Fibroblast of peridontal ligament (primary cell): Measurements from ENCODE around the gene PLA2G4B.
"Not testable (repeated sequence)": the region's sequence is repeated elsewhere in the genome, so short reads cannot be mapped to it uniquely, and the experiment has no call there.

ENCODE experiments used
- DNase-seq: peaks from one replicate; pipeline ENCODE4 v3.0.0-alpha.2; 2010; ENCODE audit errors: extremely low read depth

PLA2G4B gene

DNA sequence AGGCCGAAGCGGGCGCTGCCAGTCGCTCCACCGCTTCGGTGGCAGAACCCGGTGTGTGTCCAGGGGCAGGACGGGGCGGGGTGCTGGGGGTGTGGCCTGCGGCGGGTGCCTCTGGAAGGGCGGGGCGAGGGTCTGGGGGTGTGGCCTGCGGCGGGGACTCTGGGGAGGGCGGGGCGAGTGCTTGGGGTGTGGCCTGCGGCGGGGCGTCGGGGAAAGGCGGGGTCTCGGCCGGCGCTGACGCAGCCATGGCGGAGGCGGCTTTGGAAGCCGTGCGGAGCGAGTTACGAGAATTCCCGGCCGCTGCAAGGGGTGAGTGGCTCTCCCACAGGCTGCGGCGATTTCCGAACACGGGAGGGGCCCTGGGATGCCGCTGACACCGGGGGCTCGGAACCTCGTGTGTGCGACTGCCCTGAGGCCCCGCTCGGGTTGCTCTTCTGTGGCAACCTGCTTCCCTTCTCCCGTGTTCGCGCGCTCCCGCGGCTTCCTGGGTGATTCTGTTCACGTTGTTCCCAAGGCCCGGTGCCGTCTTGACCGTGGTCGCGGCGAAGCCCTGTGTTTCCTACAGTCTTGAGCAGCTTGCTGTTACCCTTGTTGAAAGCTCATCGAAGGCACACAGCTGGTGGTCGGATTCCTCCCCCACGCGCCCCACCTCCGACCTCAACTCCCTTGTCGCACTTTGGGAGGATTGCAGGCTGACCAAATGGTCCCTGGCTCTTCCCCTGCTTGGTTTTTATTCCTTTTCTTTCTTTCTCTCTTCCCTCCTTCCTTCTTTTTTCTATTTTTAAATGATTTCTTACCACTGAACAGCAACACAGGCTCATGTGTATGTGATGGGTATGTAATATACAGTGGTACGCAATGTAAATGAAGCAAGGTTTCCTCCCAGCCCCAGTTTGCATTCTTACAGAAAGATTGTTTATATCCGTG is 10.5 kb upstream of the PLA2G4B start, which contains the start of gene JMJD7:
Gene JMJD7 (plus strand): TSS at position 213 of the 927 bp plus-strand sequence. CDS start 33 bp downstream, at position 246.
- peak; percentile 75 for DNase-seq

DNA sequence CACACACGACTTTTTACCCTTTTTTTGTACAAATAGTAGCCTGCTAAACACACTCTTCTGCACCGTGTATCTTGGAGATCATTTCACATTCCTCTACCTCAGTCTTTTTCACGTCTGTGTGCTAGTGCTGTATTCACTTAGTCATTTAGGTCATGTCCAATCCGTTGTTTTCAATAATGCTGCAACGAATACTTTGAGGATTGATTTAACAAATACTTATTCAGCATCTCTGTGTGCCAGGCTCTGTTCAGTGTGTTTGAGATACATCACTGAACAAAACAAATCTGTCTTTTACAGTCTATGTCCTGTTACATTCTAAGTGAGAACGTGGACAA is 9.9 kb upstream of the PLA2G4B start:
- DNase-seq, result no peak

DNA sequence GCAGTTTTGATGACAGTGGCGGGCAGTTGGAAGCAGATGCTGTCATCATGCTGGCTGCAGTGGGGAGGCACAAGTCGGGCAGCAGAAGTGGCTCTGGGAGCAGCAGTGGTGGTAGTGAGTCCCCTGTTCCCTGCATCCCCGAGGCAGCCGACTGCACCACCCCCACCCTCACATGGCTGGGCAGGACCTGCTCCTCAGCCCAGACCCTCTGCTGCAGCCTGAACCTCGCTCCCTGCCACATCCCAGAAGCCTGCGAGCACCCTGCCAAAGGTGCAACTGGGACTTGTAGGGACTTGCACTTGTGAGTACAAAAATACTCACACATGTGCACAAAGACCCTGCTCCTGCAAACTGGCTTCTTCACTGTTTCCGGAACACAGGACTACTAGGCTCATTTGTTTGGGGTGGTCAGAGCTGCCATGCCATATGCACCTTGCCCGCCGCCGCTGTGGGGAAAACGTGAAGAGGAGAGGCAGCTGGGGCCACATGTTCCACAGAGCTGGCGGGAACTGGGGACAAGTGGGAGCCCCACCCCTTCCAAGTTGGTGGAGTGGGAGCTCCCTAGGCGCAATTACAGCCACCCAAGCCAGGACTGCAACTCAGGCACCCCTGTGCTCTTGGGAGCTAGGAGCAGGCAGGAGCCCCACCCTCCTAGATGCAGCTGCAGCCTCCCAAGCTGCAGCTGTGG is 8.5 kb upstream of the PLA2G4B start:
- no peak for DNase-seq

DNA sequence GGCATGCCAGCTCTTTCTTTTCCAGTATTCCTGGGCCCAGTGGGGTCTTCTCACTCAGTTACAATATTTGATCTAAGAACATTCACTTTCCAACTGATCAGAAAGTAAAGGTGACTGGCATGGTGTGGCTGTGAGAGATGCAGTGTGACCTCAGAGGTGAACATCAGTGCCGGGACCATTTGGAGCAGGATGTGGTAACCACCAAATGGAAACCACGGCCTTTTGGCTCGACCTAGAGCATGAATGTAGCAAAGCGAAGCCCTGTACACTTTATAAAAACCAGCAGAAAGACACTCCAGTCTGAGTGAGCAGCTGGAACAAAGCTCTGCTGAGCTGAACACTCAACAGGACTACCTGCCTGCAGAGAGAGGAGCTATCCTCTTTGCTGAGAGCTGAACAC is 7.4 kb upstream of the PLA2G4B start:
- DNase-seq, result not testable (repeated sequence)

DNA sequence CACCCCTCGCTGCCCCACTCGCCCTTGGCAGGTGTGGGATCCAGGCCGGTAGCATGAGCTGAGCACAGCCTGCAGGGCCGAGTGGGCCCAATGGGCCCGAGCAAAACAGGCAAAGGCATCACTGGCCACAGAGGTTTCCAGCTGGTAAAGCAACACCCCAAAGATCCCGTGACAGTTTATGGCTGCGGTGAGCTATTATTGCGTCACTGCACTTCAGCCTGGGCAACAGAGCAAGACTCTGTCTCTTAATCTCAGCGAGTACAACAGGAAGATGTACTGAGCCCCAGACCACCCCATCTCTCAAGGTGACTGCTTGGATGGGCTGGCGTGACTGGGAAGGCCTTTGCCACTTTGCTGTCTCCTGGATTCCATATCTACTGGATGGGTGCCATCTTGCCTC is 6.4 kb upstream of the PLA2G4B start:
- no peak for DNase-seq

DNA sequence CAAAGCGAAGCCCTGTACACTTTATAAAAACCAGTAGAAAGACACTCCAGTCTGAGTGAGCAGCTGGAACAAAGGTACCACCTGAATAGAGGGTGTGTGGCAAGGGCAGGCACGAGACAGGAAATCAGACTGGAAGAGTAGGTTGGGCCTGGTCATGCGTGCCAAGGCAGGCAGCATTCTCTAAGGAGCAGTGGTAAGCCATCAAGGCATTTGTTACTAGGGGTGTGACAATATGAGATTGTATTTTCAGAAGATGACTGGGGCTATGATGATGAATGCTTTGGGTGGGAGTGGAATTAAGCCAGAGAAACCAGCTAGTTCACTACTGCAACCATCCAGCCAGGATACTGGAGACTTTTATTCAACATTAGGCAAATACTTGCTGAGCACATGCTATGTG is 5.8 kb upstream of the PLA2G4B start:
- DNase-seq, result no peak

GRCh38 chr15:41834096-41834495 is 4.6 kb upstream of the PLA2G4B start:
- DNase-seq, result no peak

DNA sequence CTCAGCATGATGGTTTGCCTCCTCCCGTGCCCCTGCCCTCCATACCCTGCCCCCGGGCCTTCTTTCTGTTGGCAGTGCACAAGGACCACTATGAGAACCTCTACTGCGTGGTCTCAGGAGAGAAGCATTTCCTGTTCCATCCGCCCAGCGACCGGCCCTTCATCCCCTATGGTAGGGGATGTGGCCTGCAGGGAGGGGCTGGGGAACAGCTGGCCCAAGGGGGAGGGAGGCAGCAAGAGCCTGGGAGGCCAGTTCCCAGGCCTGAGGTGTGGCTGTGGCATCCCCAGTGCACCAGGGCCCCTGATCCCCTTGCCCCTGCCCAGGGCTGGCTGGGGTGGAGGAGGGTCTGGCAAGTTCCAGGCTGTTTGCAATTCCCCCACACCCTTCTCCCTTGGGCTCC is 2.6 kb upstream of the PLA2G4B start:
- no peak for DNase-seq

GRCh38 chr15:41836713-41837454 is 1.8 kb upstream of the PLA2G4B start:
- no peak for DNase-seq

DNA sequence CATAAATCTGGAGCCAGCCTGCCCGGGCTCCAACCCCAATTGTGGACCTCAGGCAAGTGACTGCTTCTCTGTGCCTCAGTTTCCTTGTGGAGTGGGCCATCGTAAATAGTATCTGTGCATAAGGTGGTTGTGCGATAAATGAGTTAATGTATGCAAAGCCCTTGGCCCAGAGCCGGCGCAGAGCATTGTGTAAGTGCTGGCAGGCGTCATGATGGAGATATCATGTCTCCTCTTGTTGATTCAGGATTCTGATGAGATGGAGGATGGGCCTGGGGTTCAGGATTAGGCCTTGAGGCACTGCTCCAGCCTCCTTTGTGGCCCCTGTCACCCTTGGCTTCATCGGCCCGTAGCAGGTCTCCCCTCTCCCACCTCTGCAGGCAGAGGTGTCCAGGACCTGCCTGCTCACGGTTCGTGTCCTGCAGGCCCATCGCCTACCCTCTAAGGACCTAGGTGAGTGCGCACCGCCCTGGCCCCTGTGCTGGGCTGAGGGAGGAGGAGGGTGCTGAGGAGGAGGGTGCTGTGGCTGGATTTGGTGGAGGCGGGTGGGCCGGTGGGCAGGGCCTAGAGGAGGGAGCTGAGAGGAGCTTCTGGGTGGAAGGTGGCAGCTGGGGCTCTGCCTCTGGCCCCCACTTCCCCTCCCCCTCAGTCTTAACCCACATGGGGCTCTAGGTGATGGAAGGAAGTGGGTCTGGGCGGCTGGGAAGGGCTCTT is 1.3 kb downstream of the PLA2G4B start:
- DNase-seq, result no peak

DNA sequence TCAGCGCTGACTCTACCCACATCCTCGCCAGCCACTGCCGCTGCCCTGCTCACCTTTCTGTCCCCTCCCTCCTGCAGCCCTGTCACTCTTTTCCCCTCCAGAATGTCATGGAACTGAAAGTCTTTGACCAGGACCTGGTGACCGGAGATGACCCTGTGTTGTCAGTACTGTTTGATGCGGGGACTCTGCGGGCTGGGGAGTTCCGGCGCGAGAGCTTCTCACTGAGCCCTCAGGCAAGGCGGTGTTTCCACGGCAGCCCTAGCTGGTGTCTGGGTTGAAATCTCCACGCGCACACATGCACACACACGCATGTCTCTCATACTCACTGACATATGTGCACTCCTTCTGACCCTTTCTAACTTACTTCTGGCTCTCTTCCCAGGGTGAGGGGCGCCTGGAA is 2.0 kb downstream of the PLA2G4B start:
- DNase-seq, result no peak

GRCh38 chr15:41841131-41841530 is 2.5 kb downstream of the PLA2G4B start:
- no peak for DNase-seq

DNA sequence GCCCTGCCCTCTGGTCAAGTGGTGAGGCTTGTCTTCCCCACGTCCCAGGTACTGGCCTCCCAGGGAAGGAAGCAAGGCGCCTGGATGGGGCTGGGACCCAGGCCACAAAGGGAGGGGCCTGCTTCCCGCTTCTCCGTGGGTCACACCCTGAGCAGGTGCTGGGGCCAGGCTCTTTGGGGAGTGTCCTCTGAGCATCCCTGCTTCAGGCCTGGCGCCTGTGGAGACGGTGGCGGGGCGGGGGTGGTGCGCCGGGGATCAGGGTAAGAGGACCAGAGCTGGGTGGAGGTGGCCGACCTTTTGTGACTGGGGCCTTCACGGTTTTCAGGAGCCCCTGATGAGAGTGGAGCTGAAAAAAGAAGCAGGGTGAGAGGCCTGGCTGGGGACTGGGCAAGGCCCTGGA is 3.6 kb downstream of the PLA2G4B start:
- DNase-seq, result no peak

DNA sequence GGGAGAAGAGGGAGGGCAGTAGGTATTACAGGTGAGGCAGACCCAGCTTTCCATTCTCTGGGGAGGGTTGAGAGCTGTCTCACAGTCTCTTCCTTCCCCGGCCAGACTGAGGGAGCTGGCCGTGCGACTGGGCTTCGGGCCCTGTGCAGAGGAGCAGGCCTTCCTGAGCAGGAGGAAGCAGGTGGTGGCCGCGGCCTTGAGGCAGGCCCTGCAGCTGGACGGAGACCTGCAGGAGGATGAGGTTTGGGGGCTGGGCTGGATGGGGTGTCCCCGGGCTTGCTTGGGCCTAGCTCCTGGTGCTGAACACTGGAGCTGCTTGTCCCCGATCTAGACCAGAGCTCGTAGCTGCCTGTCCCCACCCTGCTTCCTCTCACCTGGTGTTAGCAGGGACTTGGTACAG is 4.9 kb downstream of the PLA2G4B start:
- DNase-seq, result no peak

DNA sequence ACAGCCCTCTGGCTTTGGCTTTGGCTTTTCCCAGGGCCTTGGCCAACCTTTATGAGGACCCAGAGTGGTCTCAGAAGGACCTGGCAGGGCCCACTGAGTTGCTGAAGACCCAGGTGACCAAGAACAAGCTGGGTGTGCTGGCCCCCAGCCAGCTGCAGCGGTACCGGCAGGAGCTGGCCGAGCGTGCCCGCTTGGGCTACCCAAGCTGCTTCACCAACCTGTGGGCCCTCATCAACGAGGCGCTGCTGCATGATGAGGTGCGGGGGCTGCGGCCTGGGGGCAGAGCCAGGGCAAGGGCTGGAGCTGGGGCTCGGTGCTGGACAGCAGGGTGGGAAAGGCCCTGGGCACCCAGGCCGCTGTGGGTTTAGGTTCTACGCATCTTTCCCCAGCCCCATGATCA is 6.2 kb downstream of the PLA2G4B start:
- DNase-seq, result no peak

GRCh38 chr15:41847206-41847605 is 8.6 kb downstream of the PLA2G4B start:
- DNase-seq, result no peak

GRCh38 chr15:41847981-41848380 is 9.3 kb downstream of the PLA2G4B start:
- DNase-seq, result no peak

- DNase-seq, result no peak
Observed at GRCh38 chr15:41848631-41849030, 10.0 kb downstream of the PLA2G4B start.

- no peak for DNase-seq
Observed at GRCh38 chr15:41849204-41849603, 10.6 kb downstream of the PLA2G4B start.

- DNase-seq, result no peak
Observed at GRCh38 chr15:41849861-41850260, 11.2 kb downstream of the PLA2G4B start.

DNA sequence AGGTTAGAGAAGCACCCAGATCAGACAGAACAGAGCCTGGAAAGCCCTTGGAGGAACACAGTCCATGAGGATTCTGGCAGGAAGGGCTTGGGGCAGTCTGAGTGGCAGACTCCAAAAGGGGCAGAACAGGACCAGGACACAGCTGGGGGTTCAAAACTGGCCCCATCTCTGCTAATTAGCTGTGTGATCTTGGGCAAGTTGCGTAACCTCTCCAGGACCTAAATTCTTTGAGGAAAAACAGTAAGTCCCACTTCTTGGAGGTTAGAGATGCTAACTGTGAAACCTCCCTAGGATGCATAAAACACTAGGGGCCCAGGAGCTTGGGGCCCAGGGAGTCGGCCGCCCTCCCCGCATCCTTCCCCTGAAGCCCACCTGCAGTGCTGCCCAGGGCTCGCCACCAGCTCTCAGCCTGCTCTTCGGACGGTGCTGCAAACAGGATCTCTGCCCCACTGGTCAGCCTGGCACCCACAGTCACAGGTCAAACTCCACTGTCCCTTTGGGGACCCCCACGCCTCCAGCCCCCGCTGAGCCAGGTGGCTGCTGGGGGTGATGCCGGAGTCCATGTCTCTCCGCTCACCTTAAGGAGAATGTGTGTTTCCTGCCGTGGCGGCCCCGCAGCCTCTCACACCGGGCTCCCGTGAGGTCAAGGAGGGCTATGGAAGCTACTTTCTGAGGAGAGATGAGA is 12.0 kb downstream of the PLA2G4B start:
- DNase-seq, result no peak
